Putamen (tissue), 1 donor: ENCODE results near the gene CSRNP3.

Experiments
- DNase-seq: peaks from one replicate; pipeline ENCODE4 v3.0.0-alpha.2; 2016; ENCODE audit warnings: low spot score

Gene CSRNP3

GRCh38 chr2:165471349-165471950 is 2.0 kb downstream of the CSRNP3 start:
- no peak for DNase-seq

- no peak for DNase-seq
These were observed 3.4 kb downstream of the CSRNP3 start for GRCh38 chr2:165472922-165473321.

GRCh38 chr2:165474619-165475276 is 5.2 kb downstream of the CSRNP3 start:
- DNase-seq: no peak

DNA sequence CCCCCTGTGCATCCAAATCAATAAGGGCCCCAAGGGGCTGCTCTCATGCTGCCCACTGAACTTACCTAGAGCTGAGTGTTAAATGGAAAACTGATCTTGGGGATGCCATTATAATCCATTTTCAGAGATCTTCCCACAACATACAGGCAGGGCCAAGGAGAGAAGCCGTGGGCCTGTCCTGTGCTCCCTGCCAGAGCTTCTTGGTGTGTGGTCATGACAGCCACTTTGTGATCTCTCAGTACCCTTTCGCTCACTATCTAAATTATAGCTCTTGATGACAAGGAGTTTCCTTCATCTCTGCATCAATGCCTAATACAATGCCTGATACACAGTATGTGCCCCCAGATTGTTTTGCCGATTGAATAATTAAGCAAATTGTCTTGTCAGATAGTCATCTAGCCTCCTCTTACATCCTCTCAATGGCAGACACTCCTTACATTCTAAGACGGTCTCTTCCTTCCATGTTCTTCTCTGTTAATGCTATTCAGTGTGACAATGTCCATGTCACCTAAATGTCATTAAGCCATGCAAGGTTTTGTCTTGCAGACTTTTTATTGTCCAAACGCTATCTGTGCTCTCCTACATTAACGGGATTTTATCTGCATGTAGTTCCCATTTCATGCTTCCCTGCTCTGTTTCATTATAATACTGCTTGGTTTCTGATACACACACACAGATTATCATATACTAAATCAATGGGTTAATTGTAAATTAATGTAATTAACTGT is 5.9 kb downstream of the CSRNP3 start:
- no peak for DNase-seq

GRCh38 chr2:165479856-165480255 is 10.4 kb downstream of the CSRNP3 start:
- DNase-seq: no peak

DNA sequence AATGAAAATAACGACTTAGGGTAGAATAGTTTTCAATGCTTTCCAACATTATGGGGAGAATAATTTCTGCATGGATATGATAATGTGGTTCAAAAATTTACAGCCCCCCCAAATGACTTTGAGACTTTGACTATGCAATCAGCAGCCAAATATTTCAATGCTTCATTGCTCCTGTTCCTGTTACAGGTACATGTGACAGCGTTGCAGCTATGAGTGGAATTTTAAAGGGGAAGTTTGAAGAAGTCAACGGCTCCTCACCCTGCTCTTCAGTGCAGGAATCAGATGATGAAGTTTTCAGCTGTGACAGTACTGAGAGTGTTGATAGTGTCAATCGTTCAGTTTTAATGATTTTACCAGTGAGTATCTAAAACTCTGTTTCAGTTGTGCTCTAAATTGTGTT is 25.1 kb downstream of the CSRNP3 start:
- no peak for DNase-seq

- DNase-seq: no peak
These were observed 28.3 kb downstream of the CSRNP3 start for GRCh38 chr2:165497659-165498317.

GRCh38 chr2:165499131-165499530 is 29.6 kb downstream of the CSRNP3 start:
- peak; percentile 54 for DNase-seq

DNA sequence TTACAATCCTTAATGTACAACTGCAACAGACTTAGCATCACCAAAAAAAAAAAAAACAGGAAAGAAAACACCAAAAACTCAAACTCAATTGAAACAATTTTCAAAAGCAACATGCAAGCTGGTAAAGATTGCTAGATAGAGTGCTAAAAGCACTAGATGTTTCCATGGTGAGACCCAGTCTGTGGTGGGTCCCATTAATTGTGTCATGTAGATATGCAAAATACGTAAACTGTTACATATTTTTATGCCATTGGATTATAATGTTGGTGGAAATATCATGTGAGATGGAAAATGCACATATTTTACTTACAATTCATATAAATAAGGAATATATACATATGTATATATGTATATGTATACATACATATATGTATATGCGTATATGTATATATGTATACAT is 30.5 kb downstream of the CSRNP3 start:
- DNase-seq: no peak

GRCh38 chr2:165500816-165501215 is 31.3 kb downstream of the CSRNP3 start:
- DNase-seq: no peak

DNA sequence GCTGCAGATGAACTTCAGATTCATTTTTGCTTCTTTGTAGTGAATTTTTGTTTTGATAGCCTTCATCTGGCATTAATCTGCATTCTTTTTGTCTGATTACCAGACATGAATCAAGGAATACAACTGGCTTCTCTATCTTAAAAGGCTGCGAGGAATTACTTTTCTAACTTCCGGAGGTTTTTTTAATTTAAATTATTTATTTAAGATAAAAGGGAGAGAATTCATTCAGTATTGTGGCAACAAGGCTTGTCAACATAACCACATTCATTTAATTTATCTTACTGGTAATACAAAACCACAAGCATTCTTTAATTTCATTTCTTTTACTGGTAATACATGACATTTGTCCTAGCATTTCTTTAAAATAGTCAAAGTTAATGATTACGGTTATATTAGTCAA is 36.0 kb downstream of the CSRNP3 start:
- no peak for DNase-seq

DNA sequence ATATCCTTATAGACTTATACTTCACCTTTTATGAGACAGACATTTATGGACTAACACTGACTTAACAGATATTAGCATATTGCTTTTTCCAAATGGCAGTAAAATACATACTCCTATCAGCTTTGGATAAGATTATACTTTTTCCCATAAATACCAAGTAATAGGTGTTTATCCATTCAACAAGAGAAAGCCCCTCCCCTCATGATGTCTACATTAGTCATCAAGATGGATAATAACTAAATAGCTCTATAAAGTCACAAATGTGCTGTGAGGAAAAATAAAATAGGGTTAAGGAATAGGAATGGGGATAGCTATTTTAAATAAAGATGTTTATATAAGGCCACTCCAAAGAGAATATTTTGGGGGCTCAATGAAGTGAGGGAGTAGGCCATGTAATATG is 39.4 kb downstream of the CSRNP3 start:
- no peak for DNase-seq

DNA sequence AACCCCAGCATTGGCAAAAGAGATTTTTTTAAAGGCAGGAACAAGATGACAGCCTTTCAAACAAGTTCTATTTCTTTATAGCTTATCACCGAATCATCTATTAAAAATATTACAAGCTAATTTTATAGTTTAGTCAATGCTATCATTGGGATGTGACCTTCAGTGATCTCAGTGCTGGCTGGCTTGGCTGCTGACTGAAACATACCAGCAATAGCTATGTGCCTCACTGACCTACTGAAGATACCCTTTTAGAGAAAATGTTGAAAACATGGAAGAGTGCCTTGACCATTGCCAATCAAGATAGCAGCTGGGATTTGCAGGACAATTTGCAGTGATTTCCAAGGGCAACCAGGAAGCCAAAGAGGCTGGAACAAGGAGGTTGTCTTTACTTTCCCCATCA is 44.0 kb downstream of the CSRNP3 start:
- no peak for DNase-seq

- DNase-seq: no peak
These were observed 49.1 kb downstream of the CSRNP3 start for GRCh38 chr2:165518611-165519010.

DNA sequence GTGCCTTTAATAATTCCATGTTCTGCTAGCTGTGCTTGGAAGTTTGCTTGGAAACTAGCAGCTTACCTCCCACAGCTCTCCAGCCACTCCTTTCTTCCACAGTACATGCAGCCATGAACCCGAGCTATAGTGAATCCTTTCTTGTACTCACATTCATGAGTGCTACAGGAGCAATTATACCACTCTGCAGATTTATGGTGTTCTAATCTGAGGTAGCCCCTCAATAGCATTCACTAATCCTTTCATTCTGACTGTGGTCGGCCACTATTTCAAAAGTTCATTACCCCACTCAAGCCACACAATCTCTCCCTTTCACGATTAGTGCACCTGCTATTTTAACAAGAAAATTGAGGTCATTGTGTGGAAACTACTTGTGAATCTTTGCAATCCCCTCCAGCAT is 53.2 kb downstream of the CSRNP3 start:
- no peak for DNase-seq

GRCh38 chr2:165524720-165525119 is 55.2 kb downstream of the CSRNP3 start:
- no peak for DNase-seq

- DNase-seq: no peak
These were observed 59.2 kb downstream of the CSRNP3 start for GRCh38 chr2:165528691-165529090.

DNA sequence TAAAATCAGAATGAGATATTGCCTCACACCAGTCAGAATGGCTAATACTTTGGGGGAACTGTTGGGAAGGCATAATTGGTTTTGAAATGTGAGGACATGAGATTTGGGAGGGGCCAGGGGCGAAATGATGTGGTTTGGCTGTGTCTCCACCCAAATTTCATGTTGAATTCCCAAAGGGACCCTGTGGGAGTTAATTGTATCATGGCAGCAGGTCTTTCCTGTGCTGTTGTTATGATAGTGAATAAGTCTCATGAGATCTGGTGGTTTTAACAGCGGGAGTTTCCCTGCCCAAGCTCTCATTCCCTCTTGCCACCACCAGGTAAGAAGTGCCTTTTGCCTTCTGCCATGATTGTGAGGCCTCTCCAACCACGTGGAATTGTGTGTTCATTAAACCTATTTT is 59.6 kb downstream of the CSRNP3 start:
- DNase-seq: no peak

GRCh38 chr2:165533331-165533730 is 63.8 kb downstream of the CSRNP3 start:
- no peak for DNase-seq

GRCh38 chr2:165535471-165535870 is 66.0 kb downstream of the CSRNP3 start:
- DNase-seq: no peak

DNA sequence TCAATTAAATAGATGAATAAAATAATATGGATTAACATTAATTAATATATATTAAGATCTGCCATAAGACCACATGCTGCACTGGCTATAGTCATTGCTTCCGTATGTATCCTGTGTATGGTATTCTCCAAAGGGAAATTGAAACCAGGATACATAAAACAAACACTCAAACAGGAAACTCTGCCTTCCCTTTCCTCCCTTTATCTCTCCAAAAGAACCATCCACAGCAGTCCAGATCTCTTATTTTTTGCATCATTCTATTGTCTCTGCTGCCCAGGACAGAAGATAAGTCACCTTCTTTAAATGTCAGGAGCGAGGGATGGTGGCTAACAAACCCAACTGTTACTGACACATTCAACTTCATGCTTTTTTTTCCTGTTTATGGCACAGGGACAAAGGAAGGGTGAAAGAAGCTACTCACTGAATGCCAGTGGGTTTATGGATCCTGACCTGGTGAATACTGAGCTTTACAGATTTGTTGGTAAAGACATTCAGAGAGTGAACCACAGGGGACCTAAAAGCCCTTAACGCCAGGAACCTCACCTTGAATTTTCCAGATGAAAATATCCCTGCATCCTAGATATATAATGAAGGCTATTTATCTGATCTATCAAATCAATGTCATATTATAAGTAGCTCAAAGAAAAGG is 67.5 kb downstream of the CSRNP3 start:
- no peak for DNase-seq

- no peak for DNase-seq
These were observed 70.5 kb downstream of the CSRNP3 start for GRCh38 chr2:165539985-165540384.
